GM12874 (cell line): ENCODE data around the gene GPR21.

Experiments
- CTCF ChIP-seq: IDR thresholded peaks from 2 replicates; pipeline ENCODE4 v1.5.1; 2011; ENCODE audit warnings: low read depth, mild to moderate bottlenecking, control low read depth, low read length, moderate library complexity; ENCODE audit not compliant: insufficient read depth

Gene GPR21

GRCh38 chr9:123011878-123012528, 21.5 kb upstream of the GPR21 start:
- no peak for TF ChIP-seq CTCF

GRCh38 chr9:123016631-123017030, 16.8 kb upstream of the GPR21 start:
- TF ChIP-seq CTCF: no peak

GRCh38 chr9:123020796-123021195, 12.7 kb upstream of the GPR21 start:
- TF ChIP-seq CTCF: no peak

GRCh38 chr9:123026425-123026824, 7.0 kb upstream of the GPR21 start:
- TF ChIP-seq CTCF: no peak

- TF ChIP-seq CTCF: no peak
These were observed 6.0 kb upstream of the GPR21 start for GRCh38 chr9:123027517-123027916.

- no peak for TF ChIP-seq CTCF
These were observed 5.3 kb upstream of the GPR21 start for GRCh38 chr9:123028136-123028535.

GRCh38 chr9:123028973-123029372, 4.5 kb upstream of the GPR21 start:
- TF ChIP-seq CTCF: no peak

GRCh38 chr9:123031963-123032362, 1.5 kb upstream of the GPR21 start:
- TF ChIP-seq CTCF: no peak
